AG08395 (cell line): ENCODE results near the gene ISG15.

Source experiments
- DNase-seq: peaks from one replicate; pipeline ENCODE4 v3.0.0; 2012; ENCODE audit warnings: mixed read lengths, low spot score

Gene ISG15

DNA sequence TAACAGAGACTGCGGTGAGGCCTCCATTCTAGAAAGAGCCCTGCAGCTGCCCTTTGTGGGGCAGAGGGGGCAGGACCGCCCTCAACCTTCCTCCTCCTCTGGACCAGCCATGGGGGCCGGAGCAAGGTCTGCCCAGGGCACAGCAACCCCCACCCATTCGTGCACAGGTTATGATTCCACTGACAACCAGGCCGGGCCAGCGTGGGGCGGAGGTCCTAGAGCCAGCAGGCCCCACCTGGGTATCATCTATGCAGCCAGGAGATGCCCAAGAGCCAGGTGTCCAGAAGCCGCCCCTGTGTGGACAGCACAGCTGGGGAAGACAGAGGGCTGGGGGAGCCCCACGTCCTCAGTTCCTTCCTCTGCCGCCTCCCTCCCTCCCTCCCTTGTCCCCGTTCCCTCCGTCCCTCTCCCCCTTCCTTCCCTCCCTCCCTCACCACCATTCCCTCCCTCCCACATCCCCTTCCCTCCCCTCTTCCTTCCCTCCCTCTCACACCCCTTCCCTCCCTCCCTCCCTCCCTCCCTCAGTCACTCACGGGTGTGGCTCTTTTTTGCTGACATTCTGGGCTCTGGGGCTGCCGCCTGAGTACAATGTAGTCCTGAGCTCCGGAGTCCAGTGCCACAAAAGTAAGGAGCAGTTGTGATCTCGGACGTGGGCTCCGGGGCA is 48.5 kb downstream of the ISG15 start:
- DNase-seq: no peak

DNA sequence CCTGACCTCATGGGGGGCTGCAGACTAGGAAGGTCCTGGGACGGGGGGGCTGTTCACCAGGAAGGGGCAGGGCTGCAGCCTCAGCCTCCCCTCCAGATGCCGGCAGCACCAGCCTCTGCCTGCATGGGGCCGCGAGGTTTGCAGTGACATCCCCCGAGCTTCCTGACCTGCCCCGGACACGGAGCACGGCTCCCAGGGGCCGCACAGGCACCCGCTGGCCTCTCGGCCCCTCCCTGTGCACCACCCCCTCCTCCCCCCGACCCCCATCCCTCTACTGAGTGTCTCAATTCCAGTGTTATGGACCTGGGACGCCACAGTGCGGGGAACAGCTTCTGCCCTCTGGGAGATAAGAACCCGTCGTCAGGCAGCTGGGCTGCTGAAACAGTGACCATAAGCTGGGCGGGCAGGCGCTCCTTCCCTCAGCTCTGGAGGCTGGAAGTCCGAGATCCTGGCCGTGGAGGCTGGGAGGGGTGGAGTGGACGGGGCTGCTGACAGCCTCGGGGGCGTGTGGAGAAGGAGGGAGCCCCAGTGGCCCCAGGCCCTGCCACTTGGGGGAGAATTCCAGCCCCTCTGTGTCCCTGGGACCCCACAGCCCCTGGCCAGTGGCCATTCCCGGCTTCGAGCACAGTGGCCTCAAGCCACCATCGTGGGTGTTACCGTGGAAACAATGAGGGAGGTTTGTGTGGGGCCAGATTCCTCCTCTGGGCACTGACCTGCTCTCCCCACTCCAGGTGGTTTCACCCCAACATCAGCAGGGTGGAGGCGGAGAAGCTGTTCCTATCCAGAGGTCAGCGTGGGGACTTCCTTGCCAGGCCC is 49.3 kb downstream of the ISG15 start:
- no peak for DNase-seq

DNA sequence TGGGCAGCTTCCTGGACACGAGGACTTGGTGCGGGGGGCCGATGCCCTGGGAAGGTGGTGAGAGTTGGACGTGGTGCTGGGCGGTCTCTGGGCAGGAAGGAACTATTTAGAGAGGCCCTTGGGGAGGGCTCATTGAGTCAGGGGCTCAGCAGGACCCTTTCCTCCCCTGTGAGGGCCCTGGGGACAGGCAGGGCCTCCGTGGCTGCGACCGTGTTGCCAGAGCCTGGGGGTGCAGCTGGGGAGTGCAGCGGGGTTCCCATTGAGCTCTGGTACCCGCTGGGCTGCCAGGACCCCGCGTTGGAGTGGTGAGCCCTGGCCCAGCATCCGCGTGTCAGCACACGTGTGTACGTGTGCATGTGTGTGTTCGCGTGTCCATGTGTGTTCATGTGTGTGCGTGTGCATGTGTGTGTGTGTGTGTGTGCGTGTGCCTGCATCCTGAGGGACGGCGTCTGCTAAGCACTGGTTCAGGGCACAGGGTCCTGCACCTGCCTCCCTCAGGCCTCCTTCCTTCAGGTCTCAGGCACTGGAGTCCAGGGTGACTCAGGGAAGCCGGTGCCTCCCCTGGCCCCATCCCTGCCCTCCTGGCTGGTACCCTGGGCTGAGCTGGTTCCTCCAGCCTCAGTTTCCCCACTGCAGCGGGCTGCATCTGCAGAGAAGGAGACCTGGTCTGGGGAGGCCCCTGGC is 50.1 kb downstream of the ISG15 start:
- no peak for DNase-seq
